ENCODE data around the gene USP14.

DNA sequence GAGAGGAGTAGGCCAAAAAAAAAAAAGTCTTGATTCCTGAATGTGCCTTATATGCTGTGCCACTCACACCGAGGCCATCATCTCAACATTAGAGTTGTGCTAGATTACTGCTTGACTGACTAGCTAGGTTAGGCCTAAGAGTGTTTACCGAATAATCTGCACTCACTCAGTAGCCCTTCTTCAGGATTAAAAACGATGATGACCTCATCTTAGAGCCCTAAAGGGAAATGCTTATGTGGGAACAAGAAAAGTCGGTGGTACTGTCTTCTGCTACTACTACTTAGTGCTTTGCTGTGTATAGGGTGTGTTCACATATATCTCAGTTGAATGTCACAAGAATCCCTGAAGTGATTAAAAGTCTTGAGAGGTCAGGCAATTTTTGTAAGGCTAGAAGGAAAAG lies 55.1 kb downstream of the USP14 start:
- TF ChIP-seq, protein P1, sequence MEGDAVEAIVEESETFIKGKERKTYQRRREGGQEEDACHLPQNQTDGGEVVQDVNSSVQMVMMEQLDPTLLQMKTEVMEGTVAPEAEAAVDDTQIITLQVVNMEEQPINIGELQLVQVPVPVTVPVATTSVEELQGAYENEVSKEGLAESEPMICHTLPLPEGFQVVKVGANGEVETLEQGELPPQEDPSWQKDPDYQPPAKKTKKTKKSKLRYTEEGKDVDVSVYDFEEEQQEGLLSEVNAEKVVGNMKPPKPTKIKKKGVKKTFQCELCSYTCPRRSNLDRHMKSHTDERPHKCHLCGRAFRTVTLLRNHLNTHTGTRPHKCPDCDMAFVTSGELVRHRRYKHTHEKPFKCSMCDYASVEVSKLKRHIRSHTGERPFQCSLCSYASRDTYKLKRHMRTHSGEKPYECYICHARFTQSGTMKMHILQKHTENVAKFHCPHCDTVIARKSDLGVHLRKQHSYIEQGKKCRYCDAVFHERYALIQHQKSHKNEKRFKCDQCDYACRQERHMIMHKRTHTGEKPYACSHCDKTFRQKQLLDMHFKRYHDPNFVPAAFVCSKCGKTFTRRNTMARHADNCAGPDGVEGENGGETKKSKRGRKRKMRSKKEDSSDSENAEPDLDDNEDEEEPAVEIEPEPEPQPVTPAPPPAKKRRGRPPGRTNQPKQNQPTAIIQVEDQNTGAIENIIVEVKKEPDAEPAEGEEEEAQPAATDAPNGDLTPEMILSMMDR (IDR thresholded peaks at IDR 0.05; ENCODE audit: low read depth, low read length, poor library complexity, severe bottlenecking), result no peak
- no peak for TF ChIP-seq EZH2phosphoT487 (IDR thresholded peaks at IDR 0.05; ENCODE audit: borderline replicate concordance, low read length)

Measured in DOHH2 (cell line).